ENCODE measurements around the gene OTUD4.

DNA sequence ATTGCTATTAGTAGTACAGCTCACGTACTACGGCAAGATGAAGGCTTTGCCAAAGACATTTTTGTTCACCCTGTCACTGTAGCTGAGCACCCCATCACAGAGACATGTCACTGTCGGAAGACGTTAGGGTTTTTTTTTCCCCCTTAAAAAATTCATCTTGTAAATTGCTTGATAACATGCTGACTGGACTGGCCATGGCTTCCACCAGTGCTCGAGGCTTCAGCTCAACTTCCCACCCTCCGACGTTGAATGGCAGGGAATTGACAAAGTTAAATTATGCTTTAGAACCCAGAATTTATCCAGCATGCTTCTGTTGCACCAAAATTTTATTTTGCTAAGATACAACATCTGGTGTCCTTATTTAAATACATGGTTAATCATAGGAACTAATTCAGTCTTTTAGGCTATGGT, 707 bp upstream of the OTUD4 start:
- TF ChIP-seq MTA2 (IDR thresholded peaks at IDR 0.05; ENCODE audit: low read depth) = no peak
- no peak for TF ChIP-seq RAD51 (IDR thresholded peaks at IDR 0.05; ENCODE audit: borderline replicate concordance, low read depth)
- TF ChIP-seq U2AF2 (optimal IDR thresholded peaks at IDR 0.05; ENCODE audit: low read depth, low read length) = no peak
- TF ChIP-seq CTCF (IDR thresholded peaks at IDR 0.05 in 2 of 3, conservative IDR thresholded peaks at IDR 0.05 in 1 of 3; ENCODE audit: insufficient read depth in 2 of 3, low read depth in 1 of 3, low read length in 3 of 3) = no peak

Measured in K562 (cell line).